HG03457 (cell line): ENCODE results near the gene PLBD2.

Experiments
- ATAC-seq: cut with Tn5 transposase; IDR thresholded peaks from one replicate; pipeline ENCODE4 v1.9.1; 2021; ENCODE audit warnings: moderate number of reproducible peaks; ENCODE audit not compliant: unreplicated experiment

PLBD2 gene

GRCh38 chr12:113439606-113440030 is 81.2 kb downstream of the PLBD2 start:
- no peak for ATAC-seq

DNA sequence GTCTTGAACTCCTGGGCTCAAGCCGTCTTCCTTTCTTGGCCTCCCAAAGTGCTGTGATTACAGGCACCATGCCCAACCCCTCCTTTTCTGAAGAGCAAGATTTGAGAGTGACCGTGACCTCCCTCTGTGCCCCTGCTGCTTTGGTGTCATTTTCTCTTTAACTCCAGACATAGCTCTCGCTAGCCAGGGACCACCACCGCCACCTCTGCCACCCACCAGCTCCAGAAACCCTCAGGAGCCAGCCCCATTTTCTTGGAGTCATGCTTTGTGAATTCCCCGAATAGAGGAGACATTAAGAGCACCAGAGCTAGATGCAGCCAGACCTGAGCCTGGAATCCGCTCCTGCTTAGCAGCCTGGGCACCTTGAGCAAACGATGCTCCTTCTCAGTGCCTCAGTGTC is 81.9 kb downstream of the PLBD2 start:
- no peak for ATAC-seq
